Sigmoid colon (tissue), 3 donors: ENCODE data around the gene PTPRF.

Experiments
- POLR2A ChIP-seq, 2 donors: fragments of 450-650 bp; IDR thresholded peaks; one replicate each; pipeline ENCODE4 v1.6.1; 2016; ENCODE audit warnings: antibody characterized with exemption in 2 of 2, mild to moderate bottlenecking in 2 of 2, moderate library complexity in 2 of 2
- TF ChIP-seq, protein P1 (sequence below), 4 experiments: fragments of 450-650 bp in 3 of 4; fragments of 200-600 bp in 1 of 4; IDR thresholded peaks; one replicate each; pipeline ENCODE4 v1.5.1; 2016 to 2019; ENCODE audit warnings: antibody characterized with exemption in 4 of 4, mild to moderate bottlenecking in 3 of 4, moderate library complexity in 2 of 4

DNA sequence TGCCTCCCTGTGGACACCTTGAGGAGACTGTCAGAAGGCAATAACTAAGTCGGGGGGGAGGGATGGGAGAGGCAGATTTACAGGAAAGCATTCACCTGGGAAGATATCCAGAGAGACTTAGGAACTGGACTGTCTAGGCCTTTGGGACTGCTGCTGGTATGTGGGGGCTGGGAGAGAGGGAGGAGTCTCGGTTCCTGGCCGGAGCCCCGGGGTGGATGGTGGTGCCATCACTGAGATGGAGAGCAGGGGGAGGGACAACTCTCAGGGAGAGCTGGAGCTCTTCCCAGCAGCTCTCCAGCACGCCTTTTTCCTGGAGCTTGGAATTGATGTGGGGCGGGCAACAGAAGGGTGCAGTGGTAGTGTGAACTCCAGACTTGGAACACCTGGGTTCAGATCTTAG, 22.1 kb downstream of the PTPRF start:
- TF ChIP-seq POLR2A (IDR thresholded peaks at IDR 0.05) = no peak
- TF ChIP-seq, protein P1, sequence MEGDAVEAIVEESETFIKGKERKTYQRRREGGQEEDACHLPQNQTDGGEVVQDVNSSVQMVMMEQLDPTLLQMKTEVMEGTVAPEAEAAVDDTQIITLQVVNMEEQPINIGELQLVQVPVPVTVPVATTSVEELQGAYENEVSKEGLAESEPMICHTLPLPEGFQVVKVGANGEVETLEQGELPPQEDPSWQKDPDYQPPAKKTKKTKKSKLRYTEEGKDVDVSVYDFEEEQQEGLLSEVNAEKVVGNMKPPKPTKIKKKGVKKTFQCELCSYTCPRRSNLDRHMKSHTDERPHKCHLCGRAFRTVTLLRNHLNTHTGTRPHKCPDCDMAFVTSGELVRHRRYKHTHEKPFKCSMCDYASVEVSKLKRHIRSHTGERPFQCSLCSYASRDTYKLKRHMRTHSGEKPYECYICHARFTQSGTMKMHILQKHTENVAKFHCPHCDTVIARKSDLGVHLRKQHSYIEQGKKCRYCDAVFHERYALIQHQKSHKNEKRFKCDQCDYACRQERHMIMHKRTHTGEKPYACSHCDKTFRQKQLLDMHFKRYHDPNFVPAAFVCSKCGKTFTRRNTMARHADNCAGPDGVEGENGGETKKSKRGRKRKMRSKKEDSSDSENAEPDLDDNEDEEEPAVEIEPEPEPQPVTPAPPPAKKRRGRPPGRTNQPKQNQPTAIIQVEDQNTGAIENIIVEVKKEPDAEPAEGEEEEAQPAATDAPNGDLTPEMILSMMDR (IDR thresholded peaks at IDR 0.05) = no peak
